Esophagus muscularis mucosa (tissue), 3 donors: Measurements from ENCODE around the gene GALNT6.

Experiments used
- CTCF ChIP-seq, 3 experiments: fragments of 200-600 bp in 2 of 3; fragments of 450-650 bp in 1 of 3; sonication (generic) in 2 of 3; IDR thresholded peaks; one replicate each; pipeline ENCODE4 v1.5.1; 2017 to 2019; ENCODE audit warnings: antibody characterized with exemption in 3 of 3, mild to moderate bottlenecking in 2 of 3, moderate library complexity in 1 of 3
- EP300 ChIP-seq: sonication (generic); formaldehyde crosslinking; IDR thresholded peaks from one replicate; pipeline ENCODE4 v1.6.1; 2017; ENCODE audit warnings: antibody characterized with exemption

- TF ChIP-seq CTCF (IDR thresholded peaks at IDR 0.05), result no peak
- TF ChIP-seq EP300, result no peak
Observed at GRCh38 chr12:51382173-51382572, 9.0 kb downstream of the GALNT6 start.
